ENCODE measurements around the gene BMPR1B. TPM values are rescaled to one million over a fixed set of nuclear protein-coding genes. Genes with fewer than 3 reads are reported as not detected.

BMPR1B gene
- total RNA-seq, 6 experiments from 2014 or later, result 0.31 to 1.6 (median 0.62) TPM

GRCh38 chr4:94895081-94895480 is 137.3 kb downstream of the BMPR1B start:
- Histone ChIP-seq H3K4me1 (no peaks in the 10 kb centered on the region), H3K9me3 (no peaks in the 10 kb centered on the region), H3K4me3 (no peak overlapping the region), H3K36me3 (no peaks in the 10 kb centered on the region), H3K27ac (no peak overlapping the region), H3K27me3 (no peaks in the 10 kb centered on the region)
- DNase-seq (no peak), ATAC-seq (no peak)
- intact Hi-C loops (cut with DNase I), result no loop called here
- TF ChIP-seq CTCF (IDR thresholded peaks at IDR 0.05) (no peak), POLR2A (IDR thresholded peaks at IDR 0.05) (no peak)
- 49% methylated on average over 2 of the region's 2 CpGs for WGBS (ENCODE audit: insufficient coverage, low coverage, low lambda C conversion rate, missing lambda C conversion rate)

- Histone ChIP-seq H3K4me3 (no peak overlapping the region), H3K9me3 (no peaks in the 10 kb centered on the region), H3K27me3 (no peaks in the 10 kb centered on the region), H3K4me1 (no peaks in the 10 kb centered on the region), H3K36me3 (no peaks in the 10 kb centered on the region), H3K27ac (no peak overlapping the region)
- intact Hi-C loops (cut with DNase I), result no loop called here
- DNase-seq (no peak), ATAC-seq (no peak)
- no peak for TF ChIP-seq CTCF (IDR thresholded peaks at IDR 0.05)
- TF ChIP-seq POLR2A (IDR thresholded peaks at IDR 0.05), result no peak
- WGBS (ENCODE audit: insufficient coverage, low coverage, low lambda C conversion rate, missing lambda C conversion rate), result 25% methylated on average over 7 of the region's 7 CpGs
Measured at GRCh38 chr4:94897023-94897422, 139.3 kb downstream of the BMPR1B start.

- intact Hi-C loops (cut with DNase I), result no loop called here
- 17% methylated on average over 3 of the region's 3 CpGs for WGBS (ENCODE audit: insufficient coverage, low coverage, low lambda C conversion rate, missing lambda C conversion rate)
- Histone ChIP-seq H3K27me3 (no peaks in the 10 kb centered on the region), H3K36me3 (no peaks in the 10 kb centered on the region), H3K4me3 (no peak overlapping the region), H3K27ac (no peak overlapping the region), H3K9me3 (no peaks in the 10 kb centered on the region), H3K4me1 (no peaks in the 10 kb centered on the region)
- DNase-seq (no peak), ATAC-seq (no peak)
- TF ChIP-seq POLR2A (IDR thresholded peaks at IDR 0.05), result no peak
- TF ChIP-seq CTCF (IDR thresholded peaks at IDR 0.05), result no peak
Measured at GRCh38 chr4:94905511-94905910, 147.8 kb downstream of the BMPR1B start.

GRCh38 chr4:94909645-94910044 is 151.9 kb downstream of the BMPR1B start:
- TF ChIP-seq CTCF (IDR thresholded peaks at IDR 0.05) (no peak), POLR2A (IDR thresholded peaks at IDR 0.05) (no peak)
- DNase-seq (no peak), ATAC-seq (no peak)
- no peaks in the 10 kb centered on the region for H3K4me1 ChIP-seq
- no peaks in the 10 kb centered on the region for H3K36me3 ChIP-seq
- intact Hi-C loops (cut with DNase I), result no loop called here
- no peak overlapping the region for H3K27ac ChIP-seq
- WGBS (ENCODE audit: insufficient coverage, low coverage, low lambda C conversion rate, missing lambda C conversion rate), result 100% methylated on average over 2 of the region's 3 CpGs
- H3K4me3 ChIP-seq, result no peak overlapping the region
- no peaks in the 10 kb centered on the region for H3K9me3 ChIP-seq
- H3K27me3 ChIP-seq, result no peaks in the 10 kb centered on the region

GRCh38 chr4:94911106-94911505 is 153.4 kb downstream of the BMPR1B start:
- H3K4me1 ChIP-seq, result no peaks in the 10 kb centered on the region
- no peak overlapping the region for H3K4me3 ChIP-seq
- DNase-seq, result no peak
- H3K27ac ChIP-seq, result no peak overlapping the region
- H3K9me3 ChIP-seq, result no peaks in the 10 kb centered on the region
- no peaks in the 10 kb centered on the region for H3K36me3 ChIP-seq
- no peak for ATAC-seq
- intact Hi-C loops (cut with DNase I), result no loop called here
- TF ChIP-seq POLR2A (IDR thresholded peaks at IDR 0.05) (no peak), CTCF (IDR thresholded peaks at IDR 0.05) (no peak)
- no peaks in the 10 kb centered on the region for H3K27me3 ChIP-seq
- 78% methylated on average over 1 of the region's 1 CpG for WGBS (ENCODE audit: insufficient coverage, low coverage, low lambda C conversion rate, missing lambda C conversion rate)

All from right lobe of liver (tissue), 6 donors.